ENCODE measurements around the gene MLKL. TPM values are rescaled to one million over a fixed set of nuclear protein-coding genes. Genes with fewer than 3 reads are reported as not detected.
A peak's percentile ranks its signal among the peaks of the same experiment; 100 is the strongest.
"Not testable (repeated sequence)": the region's sequence is repeated elsewhere in the genome, so short reads cannot be mapped to it uniquely, and the experiment has no call there.

MLKL gene
- total RNA-seq, 1 donor, result 10.8 TPM

- TF ChIP-seq CTCF (IDR thresholded peaks at IDR 0.05; ENCODE audit: insufficient read depth, low read length), result no peak
Observed at GRCh38 chr16:74659041-74659440, 41.6 kb downstream of the MLKL start.

DNA sequence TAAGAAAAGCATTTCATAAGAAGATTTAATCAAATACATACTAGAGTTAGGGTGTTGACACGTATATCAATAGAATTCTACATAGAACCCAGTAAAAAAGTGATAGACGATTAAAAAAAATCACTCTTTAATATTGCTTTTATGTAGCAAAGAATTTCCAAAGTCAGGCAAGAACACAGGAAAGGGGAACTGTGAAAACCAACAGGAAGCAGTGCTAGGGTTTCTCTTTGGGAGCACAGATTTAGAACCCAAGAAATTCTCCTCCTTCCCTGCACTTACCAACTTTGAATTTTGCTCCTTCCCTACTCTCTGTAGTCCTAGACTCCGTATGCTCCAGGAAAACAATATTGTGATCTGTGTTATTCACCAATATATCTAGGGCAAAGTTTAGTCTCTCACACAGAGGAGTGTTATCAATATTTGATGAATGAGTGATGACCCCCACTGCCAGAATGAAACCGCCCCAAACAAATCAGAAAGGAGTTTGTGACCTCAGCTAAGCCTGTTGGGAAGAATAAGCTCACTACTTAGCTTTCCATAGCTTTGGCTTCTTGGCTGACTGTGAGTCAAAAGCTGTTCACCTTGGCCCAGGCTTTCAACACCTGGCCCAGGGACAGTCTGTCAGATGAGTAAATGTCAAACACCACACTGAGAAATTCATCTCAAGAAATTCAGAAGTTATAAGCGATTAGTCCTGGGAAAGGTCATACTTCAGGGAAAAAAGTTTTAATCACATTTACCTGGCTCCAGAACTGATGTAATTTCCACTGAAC lies 42.6 kb downstream of the MLKL start:
- TF ChIP-seq CTCF (IDR thresholded peaks at IDR 0.05; ENCODE audit: insufficient read depth, low read length), result no peak
- no peak overlapping the region for H3K4me3 ChIP-seq (ENCODE audit: low read depth, low read length)
- DNase-seq (ENCODE audit: low read depth), result no peak

More at GRCh38 chr16:74659041-74659440, 41.6 kb downstream of the MLKL start:
- DNase-seq (ENCODE audit: low read depth), result no peak
- H3K4me3 ChIP-seq (ENCODE audit: low read depth, low read length), result no peak overlapping the region

GRCh38 chr16:74654536-74655050 lies 46.1 kb downstream of the MLKL start:
- H3K4me3 ChIP-seq (ENCODE audit: low read depth, low read length), result no peak overlapping the region
- TF ChIP-seq CTCF (IDR thresholded peaks at IDR 0.05; ENCODE audit: insufficient read depth, low read length), result no peak
- DNase-seq (ENCODE audit: low read depth), result no peak

GRCh38 chr16:74652883-74653282 lies 47.8 kb downstream of the MLKL start:
- not testable (repeated sequence) for H3K4me3 ChIP-seq (ENCODE audit: low read depth, low read length); DNase-seq (ENCODE audit: low read depth)

GRCh38 chr16:74652249-74652648 lies 48.4 kb downstream of the MLKL start:
- no peak for TF ChIP-seq CTCF (IDR thresholded peaks at IDR 0.05; ENCODE audit: insufficient read depth, low read length)
- DNase-seq (ENCODE audit: low read depth), result no peak
- H3K4me3 ChIP-seq (ENCODE audit: low read depth, low read length), result no peak overlapping the region

DNA sequence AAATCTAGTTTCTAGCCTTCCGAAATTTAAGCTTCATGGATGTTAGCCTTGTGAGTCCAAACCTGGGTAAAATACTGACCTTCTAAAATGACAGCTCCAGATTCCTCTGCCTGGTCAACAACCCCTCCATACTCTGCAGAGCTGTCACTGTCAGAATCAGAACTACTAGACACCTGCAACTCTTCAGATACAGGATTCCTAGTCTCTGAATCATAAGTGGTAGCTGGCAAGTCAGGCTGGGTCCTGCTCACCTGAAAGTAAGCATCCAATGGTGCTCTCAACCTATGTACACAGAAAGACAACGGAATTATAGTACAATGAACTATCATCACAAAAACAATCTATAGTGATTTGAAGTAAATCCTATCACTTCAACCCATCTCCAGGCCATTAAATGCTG lies 48.8 kb downstream of the MLKL start:
- DNase-seq (ENCODE audit: low read depth), result no peak
- TF ChIP-seq CTCF (IDR thresholded peaks at IDR 0.05; ENCODE audit: insufficient read depth, low read length), result no peak

DNA sequence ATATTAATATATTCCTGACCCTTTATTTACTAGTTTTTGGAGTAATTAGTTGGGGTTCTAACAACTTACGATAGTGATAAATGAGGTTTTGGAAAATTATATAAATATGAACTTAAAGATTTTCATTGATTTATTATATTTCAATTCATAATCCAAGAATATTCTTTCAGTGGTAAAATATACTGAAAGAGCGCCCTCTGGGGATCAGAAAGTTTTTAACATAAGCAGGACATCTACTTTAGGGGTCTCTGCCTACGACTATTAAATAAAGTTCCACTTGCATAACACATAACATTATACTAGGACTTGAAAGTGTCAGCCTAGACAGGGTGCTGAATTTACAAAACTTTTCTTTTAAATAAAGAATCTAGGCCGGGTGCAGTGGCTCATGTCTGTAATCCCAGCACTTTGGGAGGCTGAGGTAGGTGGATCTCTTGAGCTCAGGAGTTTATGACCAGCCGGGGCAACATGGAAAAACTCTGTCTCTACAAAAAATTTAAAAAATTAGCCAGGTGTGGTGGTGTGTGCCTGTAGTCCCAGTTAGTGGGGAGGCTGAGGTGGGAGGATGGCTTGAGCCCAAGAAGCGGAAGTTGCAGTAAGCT lies 49.6 kb downstream of the MLKL start:
- peak; percentile 48 for TF ChIP-seq CTCF (IDR thresholded peaks at IDR 0.05; ENCODE audit: insufficient read depth, low read length)
- H3K4me3 ChIP-seq (ENCODE audit: low read depth, low read length), result no peak overlapping the region
- peak; percentile 21 for DNase-seq (ENCODE audit: low read depth)

More for the DNA sequence above, 48.8 kb downstream of the MLKL start:
- H3K4me3 ChIP-seq (ENCODE audit: low read depth, low read length), result no peak overlapping the region

Data from fibroblast of the aortic adventitia (primary cell).